Parathyroid adenoma (tissue), 2 donors: Measurements from ENCODE around the gene PCDHB14.
"Not testable (repeated sequence)": the region's sequence is repeated elsewhere in the genome, so short reads cannot be mapped to it uniquely, and the experiment has no call there.

Experiments used
- H2AFZ ChIP-seq: fragments of 300-600 bp; sonication (generic); one replicate; pipeline ENCODE4 v1.7.0; 2017; ENCODE audit warnings: antibody characterized with exemption, mild to moderate bottlenecking
- H3K27ac ChIP-seq: fragments of 300-600 bp; sonication (generic); one replicate; pipeline ENCODE4 v1.7.0; 2017
- H3K27me3 ChIP-seq: fragments of 300-600 bp; sonication (generic); one replicate; pipeline ENCODE4 v1.7.0; 2017; ENCODE audit warnings: low read length; ENCODE audit not compliant: control insufficient read depth, insufficient read depth
- H3K36me3 ChIP-seq: fragments of 300-600 bp; sonication (generic); one replicate; pipeline ENCODE4 v1.7.0; 2017; ENCODE audit warnings: low read length; ENCODE audit not compliant: control insufficient read depth, insufficient read depth
- H3K4me1 ChIP-seq: fragments of 300-600 bp; sonication (generic); one replicate; pipeline ENCODE4 v1.7.0; 2017; ENCODE audit warnings: control low read depth
- H3K4me2 ChIP-seq: fragments of 300-600 bp; sonication (generic); one replicate; pipeline ENCODE4 v1.7.0; 2017; ENCODE audit warnings: low read length
- H3K4me3 ChIP-seq: fragments of 300-600 bp; sonication (generic); one replicate; pipeline ENCODE4 v1.7.0; 2017; ENCODE audit warnings: low read depth, low read length
- H3K79me2 ChIP-seq: fragments of 300-600 bp; sonication (generic); one replicate; pipeline ENCODE4 v1.7.0; 2017; ENCODE audit warnings: control low read depth
- H3K9ac ChIP-seq: fragments of 300-600 bp; sonication (generic); one replicate; pipeline ENCODE4 v1.7.0; 2017; ENCODE audit warnings: mild to moderate bottlenecking
- H3K9me3 ChIP-seq: fragments of 300-600 bp; sonication (generic); one replicate; pipeline ENCODE4 v1.7.0; 2017; ENCODE audit warnings: low read length; ENCODE audit not compliant: control insufficient read depth
- CTCF ChIP-seq: fragments of 300-600 bp; sonication (generic); IDR thresholded peaks from one replicate; pipeline ENCODE4 v1.7.0; 2017; ENCODE audit warnings: antibody characterized with exemption, mild to moderate bottlenecking
- donor health status: primary hyperparathyroidism.

Gene PCDHB14

DNA sequence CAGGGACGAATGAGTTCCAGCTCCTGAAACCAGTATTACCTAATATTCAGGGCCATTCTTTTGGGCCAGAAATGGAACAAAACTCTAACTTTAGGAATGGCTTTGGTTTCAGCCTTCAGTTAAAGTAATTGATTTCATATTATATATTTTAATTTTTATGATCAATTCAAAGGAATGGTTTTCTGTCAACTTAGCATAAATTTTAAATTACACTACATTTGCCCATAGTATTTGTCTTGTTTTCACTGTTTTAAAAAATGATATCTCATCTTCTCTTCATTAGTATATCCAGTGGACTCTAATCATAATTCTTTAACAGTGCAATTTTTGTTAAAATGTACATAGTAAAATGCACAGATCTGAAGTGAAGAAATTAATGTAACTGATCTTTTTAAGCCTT, 42.8 kb upstream of the PCDHB14 start:
- H3K4me1 ChIP-seq: no peaks in the 10 kb centered on the region
- H3K79me2 ChIP-seq: no peaks in the 10 kb centered on the region
- H2AFZ ChIP-seq: no peak overlapping the region
- no peak overlapping the region for H3K4me2 ChIP-seq
- peaks cover 9% of the 10 kb centered on the region for H3K27me3 ChIP-seq
- no peak for TF ChIP-seq CTCF
- H3K9me3 ChIP-seq: no peaks in the 10 kb centered on the region
- no peak overlapping the region for H3K27ac ChIP-seq
- H3K36me3 ChIP-seq: peaks cover 3% of the 10 kb centered on the region
- no peak overlapping the region for H3K9ac ChIP-seq
- H3K4me3 ChIP-seq: no peak overlapping the region

DNA sequence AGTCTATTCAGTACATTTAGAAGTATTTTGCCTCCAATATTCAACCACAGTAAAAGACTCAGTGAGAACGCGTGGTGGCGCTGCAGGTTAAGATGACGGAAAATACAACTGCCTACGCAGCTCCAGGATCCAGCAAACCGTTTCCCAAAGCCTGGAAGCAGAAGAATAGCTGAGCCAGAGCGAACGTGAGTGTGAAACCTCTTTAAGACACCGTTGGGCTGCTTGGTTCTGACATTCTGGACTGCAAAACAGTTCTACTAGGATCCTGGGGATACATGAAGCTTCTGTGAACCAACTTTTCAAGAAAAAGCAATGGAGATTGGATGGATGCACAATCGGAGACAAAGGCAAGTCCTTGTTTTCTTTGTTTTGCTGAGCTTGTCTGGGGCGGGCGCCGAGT, 40.9 kb upstream of the PCDHB14 start, which contains the start of gene PCDHB16:
Gene PCDHB16 (plus strand): TSS at position 140 of the 400 bp plus-strand sequence. CDS start 173 bp downstream, at position 313.
- peaks cover 8% of the 10 kb centered on the region for H3K27me3 ChIP-seq
- H3K36me3 ChIP-seq: peaks cover 3% of the 10 kb centered on the region
- H3K27ac ChIP-seq: peak within 1 kb of the TSS; percentile 60
- H3K79me2 ChIP-seq: no peaks in the 10 kb centered on the region
- H2AFZ ChIP-seq: peak within 1 kb of the TSS; percentile 44
- no peaks in the 10 kb centered on the region for H3K4me1 ChIP-seq
- H3K4me3 ChIP-seq: peak within 1 kb of the TSS; percentile 35
- no peaks in the 10 kb centered on the region for H3K9me3 ChIP-seq
- peak within 1 kb of the TSS; percentile 23 for H3K4me2 ChIP-seq
- H3K9ac ChIP-seq: no peak within 1 kb of the TSS
- TF ChIP-seq CTCF: peak; percentile 49

DNA sequence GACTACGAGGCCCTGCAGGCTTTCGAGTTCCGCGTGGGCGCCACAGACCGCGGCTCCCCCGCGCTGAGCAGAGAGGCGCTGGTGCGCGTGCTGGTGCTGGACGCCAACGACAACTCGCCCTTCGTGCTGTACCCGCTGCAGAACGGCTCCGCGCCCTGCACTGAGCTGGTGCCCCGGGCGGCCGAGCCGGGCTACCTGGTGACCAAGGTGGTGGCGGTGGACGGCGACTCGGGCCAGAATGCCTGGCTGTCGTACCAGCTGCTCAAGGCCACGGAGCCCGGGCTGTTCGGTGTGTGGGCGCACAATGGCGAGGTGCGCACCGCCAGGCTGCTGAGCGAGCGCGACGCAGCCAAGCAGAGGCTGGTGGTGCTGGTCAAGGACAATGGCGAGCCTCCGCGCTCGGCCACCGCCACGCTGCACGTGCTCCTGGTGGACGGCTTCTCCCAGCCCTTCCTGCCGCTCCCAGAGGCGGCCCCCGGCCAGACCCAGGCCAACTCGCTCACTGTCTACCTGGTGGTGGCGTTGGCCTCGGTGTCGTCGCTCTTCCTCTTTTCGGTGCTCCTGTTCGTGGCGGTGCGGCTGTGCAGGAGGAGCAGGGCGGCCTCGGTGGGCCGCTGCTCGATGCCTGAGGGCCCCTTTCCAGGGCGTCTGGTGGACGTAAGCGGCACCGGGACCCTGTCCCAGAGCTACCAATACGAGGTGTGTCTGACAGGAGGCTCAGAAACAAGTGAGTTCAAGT, 38.9 kb upstream of the PCDHB14 start:
- H3K4me2 ChIP-seq, H2AFZ ChIP-seq, H3K9ac ChIP-seq, H3K9me3 ChIP-seq, H3K4me1 ChIP-seq, H3K27ac ChIP-seq, H3K36me3 ChIP-seq, H3K79me2 ChIP-seq, H3K4me3 ChIP-seq, H3K27me3 ChIP-seq: not testable (repeated sequence)

DNA sequence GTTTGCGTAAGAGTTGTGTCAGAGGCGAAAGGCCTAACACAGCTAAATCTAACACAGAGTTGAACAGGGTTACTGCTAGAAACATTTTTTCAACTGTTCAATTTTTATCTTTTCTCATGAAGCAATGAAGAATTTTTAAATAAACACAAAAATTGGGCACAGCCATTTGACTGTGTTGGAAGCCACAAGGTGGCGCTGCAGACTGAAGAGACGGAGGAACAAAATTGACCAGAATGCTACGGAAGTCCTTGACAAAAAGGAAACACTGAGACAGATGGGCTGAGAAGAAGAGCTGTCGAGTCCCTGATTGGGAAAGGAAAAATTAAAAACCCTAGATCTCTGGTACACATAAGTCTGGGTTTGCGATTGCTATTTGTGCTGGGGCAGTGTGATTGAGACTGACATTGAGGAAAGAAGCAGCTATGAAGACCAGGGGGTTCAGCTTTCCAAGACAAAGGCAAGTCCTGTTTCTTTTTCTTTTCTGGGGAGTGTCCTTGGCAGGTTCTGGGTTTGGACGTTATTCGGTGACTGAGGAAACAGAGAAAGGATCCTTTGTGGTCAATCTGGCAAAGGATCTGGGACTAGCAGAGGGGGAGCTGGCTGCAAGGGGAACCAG, 36.1 kb upstream of the PCDHB14 start, which contains the start of gene PCDHB9:
Gene PCDHB9 (plus strand): TSS at position 265 of the 616 bp plus-strand sequence. CDS start 158 bp downstream, at position 423.
- no peak within 1 kb of the TSS for H3K9ac ChIP-seq
- no peak within 1 kb of the TSS for H3K4me2 ChIP-seq
- H3K79me2 ChIP-seq: no peaks in the 10 kb centered on the region
- H3K4me1 ChIP-seq: no peaks in the 10 kb centered on the region
- H3K4me3 ChIP-seq: no peak within 1 kb of the TSS
- no peak within 1 kb of the TSS for H3K27ac ChIP-seq
- peaks cover 2% of the 10 kb centered on the region for H3K27me3 ChIP-seq
- H2AFZ ChIP-seq: no peak within 1 kb of the TSS
- H3K9me3 ChIP-seq: no peaks in the 10 kb centered on the region
- peaks cover 3% of the 10 kb centered on the region for H3K36me3 ChIP-seq
- no peak for TF ChIP-seq CTCF

DNA sequence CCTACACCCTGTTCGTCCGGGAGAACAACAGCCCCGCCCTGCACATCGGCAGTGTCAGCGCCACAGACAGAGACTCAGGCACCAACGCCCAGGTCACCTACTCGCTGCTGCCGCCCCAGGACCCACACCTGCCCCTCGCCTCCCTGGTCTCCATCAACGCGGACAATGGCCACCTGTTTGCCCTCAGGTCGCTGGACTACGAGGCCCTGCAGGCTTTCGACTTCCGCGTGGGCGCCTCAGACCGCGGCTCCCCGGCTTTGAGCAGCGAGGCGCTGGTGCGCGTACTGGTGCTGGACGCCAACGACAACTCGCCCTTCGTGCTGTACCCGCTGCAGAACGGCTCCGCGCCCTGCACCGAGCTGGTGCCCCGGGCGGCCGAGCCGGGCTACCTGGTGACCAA, 34.5 kb upstream of the PCDHB14 start:
- H3K27me3 ChIP-seq, H3K27ac ChIP-seq, H3K79me2 ChIP-seq, H2AFZ ChIP-seq, H3K9me3 ChIP-seq, H3K4me3 ChIP-seq, H3K4me1 ChIP-seq, H3K9ac ChIP-seq, H3K36me3 ChIP-seq, H3K4me2 ChIP-seq: not testable (repeated sequence)

DNA sequence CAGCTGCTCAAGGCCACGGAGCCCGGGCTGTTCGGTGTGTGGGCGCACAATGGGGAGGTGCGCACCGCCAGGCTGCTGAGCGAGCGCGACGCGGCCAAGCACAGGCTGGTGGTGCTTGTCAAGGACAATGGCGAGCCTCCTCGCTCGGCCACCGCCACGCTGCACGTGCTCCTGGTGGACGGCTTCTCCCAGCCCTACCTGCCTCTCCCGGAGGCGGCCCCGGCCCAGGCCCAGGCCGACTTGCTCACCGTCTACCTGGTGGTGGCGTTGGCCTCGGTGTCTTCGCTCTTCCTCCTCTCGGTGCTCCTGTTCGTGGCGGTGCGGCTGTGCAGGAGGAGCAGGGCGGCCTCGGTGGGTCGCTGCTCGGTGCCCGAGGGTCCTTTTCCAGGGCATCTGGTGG, 34.0 kb upstream of the PCDHB14 start:
- not testable (repeated sequence) for H3K27me3 ChIP-seq, H3K36me3 ChIP-seq, H3K4me3 ChIP-seq, H3K79me2 ChIP-seq, H3K9ac ChIP-seq, H3K4me2 ChIP-seq, H3K27ac ChIP-seq, H3K4me1 ChIP-seq, H2AFZ ChIP-seq, H3K9me3 ChIP-seq
